HG02840 (cell line): Measurements from ENCODE around the gene KRTAP4-6.
"Not testable (repeated sequence)": the region's sequence is repeated elsewhere in the genome, so short reads cannot be mapped to it uniquely, and the experiment has no call there.

ENCODE experiments used
- ATAC-seq: cut with Tn5 transposase; IDR thresholded peaks from one replicate; pipeline ENCODE4 v1.9.1; 2021; ENCODE audit warnings: mild to moderate bottlenecking, moderate library complexity, moderate number of reproducible peaks; ENCODE audit not compliant: unreplicated experiment, low FRiP score

The KRTAP4-6 gene

DNA sequence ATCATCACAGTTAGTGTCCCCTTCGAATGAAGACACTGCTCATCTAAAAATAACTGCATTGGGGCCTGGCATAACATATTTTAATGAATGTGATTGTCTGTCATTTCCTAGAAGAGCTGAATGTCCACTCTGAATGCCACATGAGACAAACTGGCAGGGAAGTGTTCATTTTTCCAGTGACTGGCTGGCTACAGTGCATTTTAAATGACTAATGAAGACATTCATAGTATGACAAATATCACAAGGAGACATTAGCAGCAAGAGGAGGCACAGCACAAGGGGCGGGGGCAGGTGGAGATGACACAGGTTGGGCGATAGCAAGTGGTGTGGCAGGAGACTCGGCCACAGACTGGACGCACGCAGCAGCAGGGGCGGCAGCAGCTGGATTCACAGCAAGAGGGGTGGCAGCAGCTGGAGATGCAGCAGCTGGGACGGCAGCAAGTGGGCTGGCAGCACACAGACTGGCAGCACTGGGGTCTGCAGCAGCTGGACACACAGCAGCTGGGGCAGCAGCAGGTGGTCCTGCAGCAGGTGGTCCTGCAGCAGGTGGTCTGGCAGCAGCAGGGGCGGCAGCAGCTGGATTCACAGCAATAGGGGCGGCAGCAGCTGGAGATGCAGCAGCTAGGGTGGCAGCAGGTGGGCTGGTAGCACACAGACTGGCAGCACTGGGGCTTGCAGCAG lies 8.8 kb upstream of the KRTAP4-6 start:
- ATAC-seq = not testable (repeated sequence)

GRCh38 chr17:41147531-41148204 lies 7.3 kb upstream of the KRTAP4-6 start:
- no peak for ATAC-seq

DNA sequence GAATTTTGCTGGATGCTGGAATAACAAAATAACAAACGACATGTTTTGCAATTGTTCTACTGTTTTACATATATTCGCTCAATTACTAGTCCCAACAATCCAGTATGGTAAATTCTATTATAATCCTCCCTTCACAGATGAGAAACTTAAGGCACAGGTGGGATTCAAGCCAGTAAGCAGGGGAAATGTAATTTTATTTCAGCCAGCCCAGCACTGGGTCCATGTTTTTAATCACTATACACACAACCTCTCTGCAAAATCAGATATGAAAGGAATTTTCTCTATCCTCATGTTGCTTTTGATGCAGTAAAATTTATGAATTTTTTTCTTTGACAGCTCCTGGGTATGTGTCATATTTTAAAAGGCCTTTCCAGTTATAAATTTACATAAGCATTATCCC lies 4.9 kb upstream of the KRTAP4-6 start:
- ATAC-seq = no peak

DNA sequence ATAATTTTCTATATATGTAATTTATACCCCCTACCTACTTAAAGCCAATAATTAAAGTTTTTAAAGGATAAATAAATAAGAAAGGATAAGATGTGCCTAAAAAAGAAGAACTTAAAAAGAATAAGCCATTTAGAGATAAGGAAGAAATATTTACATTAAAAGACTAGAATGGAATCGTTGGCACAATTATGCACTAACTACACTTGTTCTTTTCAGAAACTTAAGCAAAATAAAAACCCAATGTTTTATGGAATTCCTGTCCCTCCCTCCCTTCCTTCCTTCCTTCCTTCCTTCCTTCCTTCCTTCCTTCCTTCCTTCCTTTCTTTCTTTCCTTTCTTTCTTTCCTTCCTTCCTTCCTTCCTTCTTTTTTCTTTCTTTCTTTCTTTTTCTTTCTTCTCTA lies 4.5 kb upstream of the KRTAP4-6 start:
- no peak for ATAC-seq

DNA sequence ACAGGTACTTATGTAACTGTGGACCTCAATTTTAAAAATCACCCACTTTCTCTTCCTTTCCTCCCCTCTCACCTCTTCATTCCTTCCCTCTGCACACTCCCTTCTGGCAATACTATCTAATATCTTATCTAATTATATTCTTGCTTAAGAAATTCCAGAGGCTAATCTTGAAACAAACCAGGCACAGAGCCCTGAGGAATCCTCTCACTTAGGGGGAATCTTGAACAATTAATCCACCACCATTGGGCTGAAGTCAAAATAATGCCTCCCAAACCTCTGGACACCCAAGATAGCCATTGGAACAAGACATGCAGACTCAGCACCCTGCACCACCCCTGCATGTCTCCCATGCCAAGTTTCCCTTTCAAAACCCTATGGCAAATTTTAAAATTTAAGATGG lies 1.0 kb upstream of the KRTAP4-6 start:
- no peak for ATAC-seq

- not testable (repeated sequence) for ATAC-seq
Measured at GRCh38 chr17:41139865-41140264, 479 bp downstream of the KRTAP4-6 start.

DNA sequence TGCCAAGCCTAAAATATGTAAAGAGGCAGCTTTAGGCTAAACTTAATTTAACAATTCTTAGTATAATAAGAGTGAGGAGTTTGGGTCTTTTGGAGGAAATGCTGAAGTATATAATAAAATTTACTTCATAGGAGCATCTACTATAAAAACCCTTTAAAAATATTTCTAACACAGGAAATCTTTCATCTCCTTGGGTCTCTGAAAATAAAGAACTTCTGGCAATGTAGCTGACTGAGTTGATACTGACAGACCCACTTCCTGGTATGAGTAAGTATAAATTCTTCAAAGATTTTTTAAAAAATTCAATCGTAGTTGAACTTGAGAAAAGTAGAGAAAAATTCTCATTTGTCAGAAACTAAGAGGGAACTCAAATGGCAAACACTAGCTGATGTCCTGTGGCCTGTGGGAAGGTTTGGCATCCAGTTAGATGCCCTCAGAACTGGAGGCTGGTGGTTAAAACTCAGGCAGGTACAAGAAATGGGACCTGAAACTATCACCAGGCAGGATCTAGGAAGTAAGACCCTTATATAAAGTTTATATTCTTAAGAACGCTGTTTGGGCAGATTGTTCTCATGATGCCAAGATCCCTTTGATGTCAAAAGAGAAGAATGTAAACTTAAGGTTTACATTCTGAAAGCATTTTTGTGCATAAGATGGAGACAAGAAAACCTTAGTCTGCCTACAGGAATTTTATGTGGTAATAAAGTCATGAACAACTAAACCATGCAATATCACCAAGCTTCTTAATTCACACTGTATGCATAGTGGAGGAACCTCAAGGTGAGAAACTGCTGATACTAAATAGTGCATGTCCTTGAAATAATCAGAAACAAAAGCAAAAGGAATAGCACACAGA lies 6.2 kb downstream of the KRTAP4-6 start:
- ATAC-seq = no peak

DNA sequence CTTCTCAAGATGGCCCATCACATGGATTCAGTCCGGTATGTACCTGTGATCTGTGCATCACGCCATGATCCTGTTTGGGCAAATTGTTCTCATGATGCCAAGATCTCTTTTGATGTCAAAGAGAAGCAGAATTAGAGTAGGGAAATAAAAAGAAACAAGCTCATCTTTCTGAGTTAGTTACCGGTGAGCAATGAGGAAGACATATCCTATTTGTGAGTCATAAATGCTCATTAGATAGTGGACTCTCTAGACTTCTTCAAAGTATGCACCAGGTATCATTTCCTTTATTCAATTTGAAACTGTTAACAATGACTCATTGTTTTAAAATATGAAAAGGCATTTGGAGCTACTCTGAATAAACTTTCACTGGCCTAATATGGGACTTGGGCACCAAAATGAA lies 8.4 kb downstream of the KRTAP4-6 start:
- no peak for ATAC-seq

DNA sequence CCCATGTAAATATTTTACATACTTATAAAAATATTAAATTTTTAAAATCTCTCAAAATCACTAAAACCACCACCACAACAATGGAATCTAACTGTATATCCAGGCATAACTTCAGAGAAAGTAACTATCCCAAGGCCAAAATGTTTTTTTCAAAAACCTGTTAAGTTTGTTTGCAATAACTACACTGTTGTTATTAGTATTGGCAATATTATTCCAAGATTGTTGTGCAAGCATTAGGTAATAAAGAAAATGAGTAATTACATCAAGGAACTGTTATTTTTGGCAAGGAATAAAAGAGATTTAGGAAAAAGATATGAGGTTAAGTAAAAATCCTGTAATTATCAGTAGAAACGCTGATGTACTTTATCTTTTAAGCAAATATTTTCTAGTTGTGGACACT lies 13.0 kb downstream of the KRTAP4-6 start:
- no peak for ATAC-seq

- no peak for ATAC-seq
Measured at GRCh38 chr17:41126412-41126811, 13.9 kb downstream of the KRTAP4-6 start.

DNA sequence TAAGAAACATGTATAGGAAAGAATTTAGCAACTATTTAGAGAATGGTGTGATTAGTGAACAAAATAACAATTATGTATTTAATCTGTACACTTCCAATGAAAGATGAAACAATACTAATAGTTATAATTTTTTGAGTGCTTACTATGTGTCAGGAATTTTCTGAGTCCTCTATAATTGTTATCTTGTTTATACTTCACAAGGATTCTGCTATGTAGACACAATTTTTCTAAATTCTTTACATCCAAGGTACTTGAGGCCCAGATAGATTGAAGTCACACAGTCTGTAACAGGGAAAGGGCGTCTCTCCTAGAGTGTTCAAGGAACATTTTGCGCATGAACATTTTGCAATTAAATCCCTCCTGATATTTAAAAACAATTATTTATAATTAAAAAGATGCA lies 15.3 kb downstream of the KRTAP4-6 start:
- ATAC-seq = no peak

- ATAC-seq = not testable (repeated sequence)
Measured at GRCh38 chr17:41123991-41124371, 16.4 kb downstream of the KRTAP4-6 start, which contains the start of gene KRTAP4-12. Gene KRTAP4-12, minus strand, starts transcription at chr17:41124182. Its CDS starts 60 bp downstream, at chr17:41124122.

- ATAC-seq = not testable (repeated sequence)
Measured at GRCh38 chr17:41123292-41123990, 16.9 kb downstream of the KRTAP4-6 start.

DNA sequence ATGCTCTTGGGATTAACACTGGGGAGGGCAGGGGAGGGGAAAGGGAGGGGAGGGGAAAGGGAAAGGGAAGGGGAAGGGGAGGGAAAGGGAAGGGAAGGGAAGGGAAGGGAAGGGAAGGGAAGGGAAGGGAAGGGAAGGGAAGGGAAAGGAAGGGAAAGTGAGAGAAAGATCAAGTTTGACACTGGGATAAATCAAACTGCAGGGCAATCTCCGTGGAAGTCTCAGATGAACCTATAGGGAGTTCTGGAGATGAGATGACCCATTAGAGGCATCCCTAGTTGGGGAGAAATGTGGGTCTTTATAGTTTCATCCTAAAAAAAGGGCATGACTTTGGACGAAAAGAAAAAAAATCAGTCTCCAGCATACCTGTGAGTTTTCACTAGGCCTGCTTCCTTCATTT lies 18.6 kb downstream of the KRTAP4-6 start:
- no peak for ATAC-seq

DNA sequence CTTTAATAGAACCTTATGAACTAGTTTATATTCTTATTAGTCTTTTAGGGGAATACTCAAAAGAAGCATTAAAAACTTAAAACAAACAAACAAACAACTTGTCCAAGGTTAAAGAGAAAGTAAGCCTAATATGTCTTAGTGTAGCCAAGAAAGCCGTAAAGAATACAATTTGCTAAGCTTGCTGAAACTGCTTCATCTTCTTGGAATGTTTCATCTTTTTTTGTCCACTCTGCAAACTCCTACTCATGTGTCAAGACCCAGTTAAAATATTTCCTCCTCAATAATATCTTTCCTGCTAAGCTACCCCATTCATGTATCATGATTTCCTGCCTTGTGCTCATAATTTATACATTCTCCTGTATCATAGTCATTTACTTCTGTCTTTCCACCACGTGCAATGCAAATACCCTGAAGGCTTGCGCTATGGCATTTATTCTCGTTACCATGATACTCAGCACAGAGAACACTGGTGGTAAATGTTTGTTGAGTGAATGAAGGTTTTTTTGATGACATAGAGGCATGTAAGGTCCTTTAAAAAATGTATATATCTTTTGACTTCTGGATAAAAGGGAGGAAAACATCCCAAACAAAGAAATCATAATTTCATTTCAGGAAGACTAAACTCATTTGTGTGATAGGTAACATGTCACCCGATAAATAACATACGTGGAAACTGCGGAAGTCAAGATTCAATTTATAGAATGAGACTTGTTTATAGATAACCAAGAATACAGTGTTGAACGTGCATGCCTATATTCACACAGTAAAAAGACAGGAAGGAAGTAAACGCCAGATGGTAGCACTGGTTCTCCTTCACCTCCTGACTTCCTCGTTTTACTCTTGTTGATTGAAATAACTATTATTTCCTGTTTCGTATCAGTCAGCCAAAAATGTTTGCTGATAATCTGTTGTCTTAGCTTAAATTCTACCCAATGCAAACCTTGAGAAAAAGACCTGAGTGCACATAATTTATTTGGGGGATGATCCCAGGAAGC lies 20.4 kb downstream of the KRTAP4-6 start:
- ATAC-seq = not testable (repeated sequence)

- ATAC-seq = no peak
Measured at GRCh38 chr17:41118721-41119120, 21.6 kb downstream of the KRTAP4-6 start.

- ATAC-seq = not testable (repeated sequence)
Measured at GRCh38 chr17:41117846-41118386, 22.4 kb downstream of the KRTAP4-6 start, which contains the start of gene KRTAP4-11. Gene KRTAP4-11, minus strand, starts transcription at chr17:41118373. Its CDS starts 58 bp downstream, at chr17:41118315.

DNA sequence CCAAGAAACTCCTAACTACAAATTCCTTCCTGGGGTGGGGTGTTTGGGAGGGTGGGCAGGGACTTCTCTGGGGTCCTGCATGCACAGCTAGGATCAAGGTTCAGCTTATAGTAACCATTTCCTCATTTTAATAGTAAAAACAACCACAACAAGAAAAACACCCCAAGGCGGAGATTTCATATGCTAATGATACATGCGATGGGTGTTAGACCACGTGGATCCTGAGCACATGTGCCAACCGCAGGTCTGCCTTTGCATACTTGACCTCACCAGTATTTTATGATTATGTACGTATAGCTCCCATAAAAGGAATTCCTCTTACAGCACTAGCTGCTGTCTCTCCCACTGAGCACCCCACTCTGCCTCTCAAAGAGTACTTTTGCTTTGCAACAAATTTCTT lies 24.0 kb downstream of the KRTAP4-6 start:
- no peak for ATAC-seq
